Chondrocyte (in vitro differentiated cells): Measurements from ENCODE around the gene NRG2. TPM values are rescaled to one million over a fixed set of nuclear protein-coding genes. Genes with fewer than 3 reads are reported as not detected.

ENCODE experiments used
- DNase-seq: peaks from one replicate; pipeline ENCODE4 v3.0.0; 2021; ENCODE audit warnings: mixed read lengths, low spot score
- H3K27ac Mint-ChIP-seq: one replicate; pipeline ENCODE4 v1.8.0; 2021; ENCODE audit warnings: mild to moderate bottlenecking, moderate library complexity, mixed read lengths; ENCODE audit not compliant: unreplicated experiment
- H3K27me3 Mint-ChIP-seq: 2 replicates; pipeline ENCODE4 v1.8.0; 2021; ENCODE audit warnings: low read depth, mixed read lengths
- H3K36me3 Mint-ChIP-seq: 2 replicates; pipeline ENCODE4 v1.8.0; 2021; ENCODE audit warnings: low read depth, mixed read lengths
- H3K4me1 Mint-ChIP-seq: 2 replicates; pipeline ENCODE4 v1.8.0; 2021; ENCODE audit warnings: low read depth, mild to moderate bottlenecking, mixed read lengths
- H3K4me3 Mint-ChIP-seq: one replicate; pipeline ENCODE4 v1.8.0; 2021; ENCODE audit warnings: mild to moderate bottlenecking, moderate library complexity, mixed read lengths; ENCODE audit not compliant: unreplicated experiment
- H3K9me3 Mint-ChIP-seq: 2 replicates; pipeline ENCODE4 v1.8.0; 2021; ENCODE audit warnings: low read depth, mixed read lengths
- total RNA-seq: library from RNA; stranded (reverse); gene quantifications from 3 replicates; pipeline ENCODE4 v1.2.1, GENCODE V29; 2021
- TF ChIP-seq, protein P1 (sequence below): fragments of 200-600 bp; sonication (generic); IDR thresholded peaks from 2 replicates; pipeline ENCODE4 v1.5.0; 2021; ENCODE audit warnings: antibody characterized with exemption, mild to moderate bottlenecking, moderate library complexity

The NRG2 gene
- total RNA-seq, 1 donor from 2014 or later, result 0.27 TPM

DNA sequence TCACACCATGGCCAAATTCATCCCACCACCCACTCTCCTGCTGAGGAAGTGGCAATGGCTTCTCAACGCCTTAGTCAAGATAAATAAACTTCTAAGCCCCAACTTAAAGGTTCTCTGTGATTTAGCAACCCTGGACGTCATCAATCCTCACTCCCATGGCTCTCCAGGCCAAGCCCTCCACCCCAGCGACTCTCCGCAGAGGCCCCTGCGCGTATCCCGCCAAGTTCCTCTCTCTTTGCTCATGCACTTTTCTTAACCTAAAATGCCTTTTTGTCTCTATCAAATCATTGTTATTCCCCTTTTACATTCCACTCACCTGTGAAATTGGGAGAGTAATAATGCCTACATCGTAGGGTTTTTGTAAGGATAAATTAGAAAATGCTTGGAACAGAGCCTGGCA lies 88.6 kb downstream of the NRG2 start:
- H3K27ac Mint-ChIP-seq, result no peak overlapping the region
- no peaks in the 10 kb centered on the region for H3K4me1 Mint-ChIP-seq
- H3K36me3 Mint-ChIP-seq, result no peaks in the 10 kb centered on the region
- DNase-seq, result no peak
- peaks cover 59% of the 10 kb centered on the region for H3K27me3 Mint-ChIP-seq
- no peak overlapping the region for H3K4me3 Mint-ChIP-seq
- no peaks in the 10 kb centered on the region for H3K9me3 Mint-ChIP-seq
- TF ChIP-seq, protein P1, sequence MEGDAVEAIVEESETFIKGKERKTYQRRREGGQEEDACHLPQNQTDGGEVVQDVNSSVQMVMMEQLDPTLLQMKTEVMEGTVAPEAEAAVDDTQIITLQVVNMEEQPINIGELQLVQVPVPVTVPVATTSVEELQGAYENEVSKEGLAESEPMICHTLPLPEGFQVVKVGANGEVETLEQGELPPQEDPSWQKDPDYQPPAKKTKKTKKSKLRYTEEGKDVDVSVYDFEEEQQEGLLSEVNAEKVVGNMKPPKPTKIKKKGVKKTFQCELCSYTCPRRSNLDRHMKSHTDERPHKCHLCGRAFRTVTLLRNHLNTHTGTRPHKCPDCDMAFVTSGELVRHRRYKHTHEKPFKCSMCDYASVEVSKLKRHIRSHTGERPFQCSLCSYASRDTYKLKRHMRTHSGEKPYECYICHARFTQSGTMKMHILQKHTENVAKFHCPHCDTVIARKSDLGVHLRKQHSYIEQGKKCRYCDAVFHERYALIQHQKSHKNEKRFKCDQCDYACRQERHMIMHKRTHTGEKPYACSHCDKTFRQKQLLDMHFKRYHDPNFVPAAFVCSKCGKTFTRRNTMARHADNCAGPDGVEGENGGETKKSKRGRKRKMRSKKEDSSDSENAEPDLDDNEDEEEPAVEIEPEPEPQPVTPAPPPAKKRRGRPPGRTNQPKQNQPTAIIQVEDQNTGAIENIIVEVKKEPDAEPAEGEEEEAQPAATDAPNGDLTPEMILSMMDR, result no peak

DNA sequence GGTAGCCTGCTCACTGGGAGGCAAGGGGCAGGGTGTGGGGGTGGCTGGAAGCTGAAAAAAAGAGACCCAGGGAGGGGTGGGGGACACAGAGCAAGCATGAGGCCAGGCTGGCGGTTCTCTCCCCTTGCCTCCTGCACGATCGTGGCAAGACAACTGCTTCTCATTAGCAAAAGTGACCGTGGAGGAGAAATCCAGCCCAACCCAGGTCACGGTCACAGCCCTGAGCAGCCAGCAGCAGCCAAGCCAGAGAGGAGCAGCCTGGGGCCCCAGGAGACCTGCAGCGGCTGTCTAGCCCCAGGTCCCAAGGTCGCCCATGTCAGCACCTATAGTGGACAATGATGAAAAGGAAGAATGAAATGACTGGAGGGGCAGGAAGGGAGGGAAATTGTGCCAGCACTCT lies 89.1 kb downstream of the NRG2 start:
- TF ChIP-seq, protein P1, result no peak
- no peak for DNase-seq
- Mint-ChIP-seq H3K27ac (no peak overlapping the region), H3K27me3 (peaks cover 61% of the 10 kb centered on the region), H3K4me3 (no peak overlapping the region), H3K4me1 (no peaks in the 10 kb centered on the region), H3K9me3 (no peaks in the 10 kb centered on the region), H3K36me3 (no peaks in the 10 kb centered on the region)

DNA sequence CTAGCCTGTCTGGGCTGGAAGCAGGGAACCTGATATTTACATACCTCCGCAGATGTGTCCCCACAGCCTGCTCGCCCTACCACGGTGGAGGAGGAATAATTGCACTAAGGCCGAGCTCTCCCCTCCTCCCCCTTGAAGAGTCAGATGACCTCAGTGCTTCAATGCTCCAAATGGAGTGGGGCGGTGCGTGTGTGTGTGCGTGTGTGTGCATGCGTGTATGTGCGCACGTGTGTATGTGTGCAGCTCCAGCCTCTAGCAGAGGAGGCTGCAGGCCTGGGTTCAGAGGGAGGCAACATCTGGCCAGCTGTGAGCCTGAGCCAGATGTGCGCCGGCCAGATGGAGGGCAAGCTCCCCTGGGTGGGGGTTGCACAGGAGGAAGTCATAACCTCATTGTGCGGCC lies 90.5 kb downstream of the NRG2 start:
- H3K27ac Mint-ChIP-seq, result no peak overlapping the region
- TF ChIP-seq, protein P1, result no peak
- H3K27me3 Mint-ChIP-seq, result peaks cover 75% of the 10 kb centered on the region
- H3K4me3 Mint-ChIP-seq, result no peak overlapping the region
- no peaks in the 10 kb centered on the region for H3K36me3 Mint-ChIP-seq
- no peaks in the 10 kb centered on the region for H3K4me1 Mint-ChIP-seq
- H3K9me3 Mint-ChIP-seq, result no peaks in the 10 kb centered on the region
- DNase-seq, result no peak

DNA sequence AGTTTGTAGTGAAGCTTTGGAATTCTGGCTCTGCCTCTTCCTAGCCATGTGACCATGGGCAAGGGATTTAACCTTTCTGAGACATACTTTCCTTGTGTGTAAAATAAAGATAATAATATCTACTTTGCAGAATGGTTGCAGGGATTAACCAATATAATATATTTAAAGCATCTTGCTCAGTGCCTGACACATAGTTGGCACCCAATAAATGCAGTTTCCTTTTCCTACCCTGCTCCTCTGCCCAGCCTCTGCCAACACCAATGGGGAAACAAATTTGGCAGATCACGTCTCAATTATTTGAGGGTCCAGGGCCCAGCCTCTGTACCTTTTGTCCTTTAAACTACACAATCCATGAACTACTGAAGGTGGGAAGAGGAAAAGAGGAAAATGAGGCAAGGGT lies 91.1 kb downstream of the NRG2 start:
- no peaks in the 10 kb centered on the region for H3K9me3 Mint-ChIP-seq
- TF ChIP-seq, protein P1, result no peak
- peaks cover 81% of the 10 kb centered on the region for H3K27me3 Mint-ChIP-seq
- no peaks in the 10 kb centered on the region for H3K36me3 Mint-ChIP-seq
- H3K4me1 Mint-ChIP-seq, result no peaks in the 10 kb centered on the region
- no peak overlapping the region for H3K27ac Mint-ChIP-seq
- DNase-seq, result no peak
- H3K4me3 Mint-ChIP-seq, result no peak overlapping the region

DNA sequence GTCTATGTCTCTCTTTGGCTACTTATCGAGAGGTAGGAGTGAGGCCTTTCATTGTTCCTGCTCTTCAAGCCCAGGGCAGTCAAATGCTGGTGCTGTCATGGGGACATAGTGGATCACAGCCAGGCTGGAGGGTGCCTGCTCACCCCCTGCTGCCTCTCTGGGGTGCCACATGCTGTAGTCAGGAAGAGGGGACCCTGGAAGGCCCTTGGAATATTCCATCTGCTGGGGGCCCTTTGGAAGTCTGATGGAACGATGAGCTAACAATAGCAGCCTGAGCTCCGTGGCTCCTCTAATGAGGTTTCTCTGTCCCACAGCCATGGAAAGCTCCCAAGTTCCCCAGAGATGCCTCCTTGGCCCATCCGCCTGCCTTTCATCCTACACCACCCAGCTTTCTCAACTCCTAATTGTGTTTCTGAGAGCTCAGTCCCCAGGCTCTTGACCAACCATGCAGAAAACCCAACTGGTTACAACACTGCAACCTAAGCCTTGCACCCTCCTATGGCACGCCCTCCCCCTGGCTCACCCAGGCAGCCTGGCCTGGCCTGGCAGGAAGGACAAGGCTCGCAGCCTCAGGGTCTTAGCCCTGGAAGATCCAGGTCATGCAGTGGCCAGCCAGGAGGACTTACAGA lies 91.7 kb downstream of the NRG2 start:
- Mint-ChIP-seq H3K36me3 (no peaks in the 10 kb centered on the region), H3K27me3 (peaks cover 83% of the 10 kb centered on the region), H3K4me3 (no peak overlapping the region), H3K27ac (no peak overlapping the region), H3K4me1 (no peaks in the 10 kb centered on the region), H3K9me3 (no peaks in the 10 kb centered on the region)
- TF ChIP-seq, protein P1, result no peak
- no peak for DNase-seq
